PC-9 (cell line): ENCODE results near the gene TMEM225B. TPM values are rescaled to one million over a fixed set of nuclear protein-coding genes. Genes with fewer than 3 reads are reported as not detected.
"Not testable (repeated sequence)": the region's sequence is repeated elsewhere in the genome, so short reads cannot be mapped to it uniquely, and the experiment has no call there.

ENCODE experiments used
- BruUV-seq: library from RNA; stranded (reverse); fragments of 400-500 nt; replicated peaks from 2 replicates; lab custom pipeline; 2021; lab: Mats Ljungman, UMichigan
- CTCF ChIA-PET: fragments of 300-600 bp; sonication (Branson Sonifier 250); formaldehyde crosslinking; loops from one replicate; lab custom pipeline; 2022; ENCODE audit warnings: antibody characterized with exemption; lab: Charles Lee
- POLR2A ChIA-PET: fragments of 300-600 bp; sonication (Branson Sonifier 250); formaldehyde crosslinking; loops from one replicate; lab custom pipeline; 2022; ENCODE audit warnings: antibody characterized with exemption; ENCODE audit not compliant: unreplicated experiment; lab: Charles Lee
- DNase-seq, 2 experiments: peaks; one replicate each; pipeline versions ENCODE4 v3.0.0 to v3.0.0-alpha.2; 2015 to 2022; ENCODE audit warnings: mixed read lengths in 1 of 2
- H2AFZ ChIP-seq: fragments of 200-600 bp; sonication (generic); 2 replicates; pipeline ENCODE4 v1.8.1; 2017; ENCODE audit warnings: antibody characterized with exemption
- H3F3A ChIP-seq: fragments of 200-600 bp; sonication (generic); 2 replicates; pipeline ENCODE4 v1.8.1; 2017; ENCODE audit warnings: antibody characterized with exemption, mild to moderate bottlenecking, low read depth; ENCODE audit not compliant: insufficient read depth
- H3K27ac ChIP-seq: fragments of 200-600 bp; sonication (generic); 2 replicates; pipeline ENCODE4 v1.6.1; 2016; ENCODE audit warnings: mixed run types
- H3K27me3 ChIP-seq: fragments of 200-600 bp; sonication (generic); 2 replicates; pipeline ENCODE4 v1.6.1; 2016; ENCODE audit warnings: low read depth, mixed run types; ENCODE audit not compliant: insufficient read depth
- H3K36me3 ChIP-seq: fragments of 200-600 bp; sonication (generic); 2 replicates; pipeline ENCODE4 v1.6.1; 2016; ENCODE audit warnings: low read depth, mixed run types
- H3K4me1 ChIP-seq: fragments of 200-600 bp; sonication (generic); replicated peaks from 2 replicates; pipeline ENCODE4 v1.6.1; 2016; ENCODE audit warnings: mixed run types; ENCODE audit not compliant: insufficient read depth
- H3K4me2 ChIP-seq: fragments of 200-600 bp; sonication (generic); 2 replicates; pipeline ENCODE4 v1.6.1; 2017; ENCODE audit warnings: mixed run types
- H3K4me3 ChIP-seq: fragments of 200-600 bp; sonication (generic); 2 replicates; pipeline ENCODE4 v1.6.1; 2016; ENCODE audit warnings: mixed run types
- H3K79me2 ChIP-seq: fragments of 200-600 bp; sonication (generic); 2 replicates; pipeline ENCODE4 v1.6.1; 2017; ENCODE audit warnings: low read depth, mixed run types
- H3K9me2 ChIP-seq: fragments of 200-600 bp; sonication (generic); 2 replicates; pipeline ENCODE4 v1.8.1; 2017; ENCODE audit warnings: mild to moderate bottlenecking; ENCODE audit not compliant: insufficient read depth
- H3K9me3 ChIP-seq: fragments of 200-600 bp; sonication (generic); 2 replicates; pipeline ENCODE4 v1.8.1; 2016; ENCODE audit warnings: low read depth; ENCODE audit not compliant: insufficient read depth
- H4K20me1 ChIP-seq: fragments of 200-600 bp; sonication (generic); 2 replicates; pipeline ENCODE4 v1.8.1; 2017; ENCODE audit not compliant: insufficient read depth
- EZH2 ChIP-seq: fragments of 200-600 bp; sonication (generic); IDR thresholded peaks from 2 replicates; pipeline ENCODE4 v1.8.0; 2017; ENCODE audit warnings: antibody characterized with exemption, low read depth
- intact Hi-C: fragments of 100-400 bp; cut with micrococcal nuclease; formaldehyde crosslinking; loops from one replicate; pipeline ENCODE4 v1.10.0; 2022; ENCODE audit not compliant: unreplicated experiment
- total RNA-seq: library from RNA; stranded (reverse); gene quantifications from 2 replicates; pipeline ENCODE4 v1.2.3, GENCODE V29; 2021
- TF ChIP-seq, protein P1 (sequence below): fragments of 200-600 bp; sonication (generic); conservative IDR thresholded peaks from 2 replicates; pipeline ENCODE4 v1.6.1; 2017; ENCODE audit warnings: mixed run types, antibody characterized with exemption, mild to moderate bottlenecking, moderate library complexity

The TMEM225B gene
- total RNA-seq, 1 experiment from 2014 or later: 1.5 TPM

- peak overlapping the region; percentile 57 for H3K4me2 ChIP-seq
- no peaks in the 10 kb centered on the region for H3K9me2 ChIP-seq
- no peak overlapping the region for H3K4me3 ChIP-seq
- H3K9me3 ChIP-seq: no peaks in the 10 kb centered on the region
- H3F3A ChIP-seq: peaks cover 30% of the 10 kb centered on the region
- peaks cover 18% of the 10 kb centered on the region for H3K79me2 ChIP-seq
- intact Hi-C loops: loop anchor here (2.0 kb wide), 3 partner anchors 55 to 277 kb away; partner anchors contain the start of genes ZKSCAN5 and ZSCAN25
- H3K27ac ChIP-seq: peak overlapping the region; percentile 60
- H3K36me3 ChIP-seq: peaks cover 18% of the 10 kb centered on the region; the same call in 1 of the 2 replicates
- CTCF ChIA-PET: no interaction called here
- peaks cover 30% of the 10 kb centered on the region for H3K4me1 ChIP-seq
- no peaks in the 10 kb centered on the region for H3K27me3 ChIP-seq
- H4K20me1 ChIP-seq: no peaks in the 10 kb centered on the region
- POLR2A ChIA-PET: no interaction called here
- BruUV-seq: TSS peak; percentile 20
- no peak for TF ChIP-seq EZH2
- TF ChIP-seq, protein P1, sequence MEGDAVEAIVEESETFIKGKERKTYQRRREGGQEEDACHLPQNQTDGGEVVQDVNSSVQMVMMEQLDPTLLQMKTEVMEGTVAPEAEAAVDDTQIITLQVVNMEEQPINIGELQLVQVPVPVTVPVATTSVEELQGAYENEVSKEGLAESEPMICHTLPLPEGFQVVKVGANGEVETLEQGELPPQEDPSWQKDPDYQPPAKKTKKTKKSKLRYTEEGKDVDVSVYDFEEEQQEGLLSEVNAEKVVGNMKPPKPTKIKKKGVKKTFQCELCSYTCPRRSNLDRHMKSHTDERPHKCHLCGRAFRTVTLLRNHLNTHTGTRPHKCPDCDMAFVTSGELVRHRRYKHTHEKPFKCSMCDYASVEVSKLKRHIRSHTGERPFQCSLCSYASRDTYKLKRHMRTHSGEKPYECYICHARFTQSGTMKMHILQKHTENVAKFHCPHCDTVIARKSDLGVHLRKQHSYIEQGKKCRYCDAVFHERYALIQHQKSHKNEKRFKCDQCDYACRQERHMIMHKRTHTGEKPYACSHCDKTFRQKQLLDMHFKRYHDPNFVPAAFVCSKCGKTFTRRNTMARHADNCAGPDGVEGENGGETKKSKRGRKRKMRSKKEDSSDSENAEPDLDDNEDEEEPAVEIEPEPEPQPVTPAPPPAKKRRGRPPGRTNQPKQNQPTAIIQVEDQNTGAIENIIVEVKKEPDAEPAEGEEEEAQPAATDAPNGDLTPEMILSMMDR: no peak
- DNase-seq: no peak
- H2AFZ ChIP-seq: no peak overlapping the region
Observed at GRCh38 chr7:99562114-99562784, 35.8 kb upstream of the TMEM225B start.

DNA sequence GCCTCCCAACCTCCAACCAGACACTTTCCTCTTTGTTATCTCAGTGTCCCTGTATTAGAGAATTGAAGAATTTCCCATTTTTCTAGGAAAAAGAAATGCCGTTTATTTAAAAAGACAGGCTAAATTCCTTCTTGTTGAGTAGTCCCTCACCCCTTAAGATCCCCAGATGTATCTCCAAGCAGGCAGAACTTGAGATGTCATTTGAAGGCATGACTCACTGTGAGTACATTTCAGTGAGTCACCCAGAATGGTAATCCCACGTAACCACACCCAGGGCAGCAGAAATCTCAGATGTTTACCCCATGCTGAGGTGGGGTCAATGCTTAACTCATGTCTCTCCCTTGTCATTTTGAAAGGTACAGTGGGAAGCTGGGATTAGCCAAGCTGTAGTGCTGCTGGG, 35.2 kb upstream of the TMEM225B start:
- peaks cover 30% of the 10 kb centered on the region for H3K4me1 ChIP-seq
- peak overlapping the region; percentile 60 for H3K27ac ChIP-seq
- H3K27me3 ChIP-seq: no peaks in the 10 kb centered on the region
- H3K36me3 ChIP-seq: peaks cover 18% of the 10 kb centered on the region; the same call in 1 of the 2 replicates
- H3K4me2 ChIP-seq: peak overlapping the region; percentile 57
- peaks cover 25% of the 10 kb centered on the region for H3F3A ChIP-seq
- no peaks in the 10 kb centered on the region for H3K9me2 ChIP-seq
- ChIA-PET POLR2A (no interaction called here), CTCF (no interaction called here)
- no TSS peak for BruUV-seq
- no peaks in the 10 kb centered on the region for H4K20me1 ChIP-seq
- H3K9me3 ChIP-seq: no peaks in the 10 kb centered on the region
- intact Hi-C loops: loop anchor here (2.0 kb wide), 3 partner anchors 54 to 276 kb away; partner anchors contain the start of genes ZKSCAN5 and ZSCAN25
- TF ChIP-seq, protein P1: no peak
- TF ChIP-seq EZH2: no peak
- no peak overlapping the region for H3K4me3 ChIP-seq
- H3K79me2 ChIP-seq: peaks cover 18% of the 10 kb centered on the region
- H2AFZ ChIP-seq: no peak overlapping the region
- peak; percentile 80 to 95 for DNase-seq

DNA sequence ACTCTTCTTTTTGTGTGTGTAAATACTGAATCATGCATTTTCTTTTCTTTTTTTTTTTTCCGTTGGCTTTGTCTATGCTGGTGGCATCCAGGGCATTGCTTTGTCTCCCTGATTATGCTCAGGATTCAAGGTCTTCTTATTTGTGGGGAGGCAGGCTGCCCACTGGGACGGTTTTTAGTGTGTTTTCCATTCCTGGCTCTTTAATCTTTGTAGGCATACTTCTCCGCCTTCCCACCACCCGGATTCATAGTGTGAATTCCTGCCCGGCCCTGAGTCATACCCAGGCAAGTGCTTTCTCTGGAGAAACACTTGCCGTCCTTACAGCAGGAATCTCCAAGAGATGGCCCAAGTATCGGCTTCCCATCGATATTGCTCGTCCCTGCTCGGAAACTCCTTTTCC, 34.4 kb upstream of the TMEM225B start:
- intact Hi-C loops: loop anchor here (2.0 kb wide), 3 partner anchors 53 to 275 kb away; partner anchors contain the start of genes ZKSCAN5 and ZSCAN25
- Histone ChIP-seq H3K4me1 (peaks cover 30% of the 10 kb centered on the region), H3K4me2 (no peak overlapping the region), H3K4me3 (no peak overlapping the region), H2AFZ (no peak overlapping the region), H3K27me3 (no peaks in the 10 kb centered on the region), H3K27ac (peak overlapping the region; percentile 42; the same call in 1 of the 2 replicates), H4K20me1 (no peaks in the 10 kb centered on the region), H3K79me2 (peaks cover 18% of the 10 kb centered on the region), H3K9me3 (no peaks in the 10 kb centered on the region), H3K9me2 (no peaks in the 10 kb centered on the region), H3F3A (peaks cover 21% of the 10 kb centered on the region), H3K36me3 (peaks cover 18% of the 10 kb centered on the region; the same call in 1 of the 2 replicates)
- DNase-seq: peak in 1 of 2 experiments; percentile 56
- no TSS peak for BruUV-seq
- CTCF ChIA-PET: no interaction called here
- POLR2A ChIA-PET: no interaction called here
- no peak for TF ChIP-seq EZH2
- TF ChIP-seq, protein P1: no peak

GRCh38 chr7:99568770-99569169, 29.3 kb upstream of the TMEM225B start:
- H2AFZ ChIP-seq: not testable (repeated sequence)

More at GRCh38 chr7:99568770-99569169, 29.3 kb upstream of the TMEM225B start:
- H3K4me3 ChIP-seq, H3K27me3 ChIP-seq, DNase-seq, H3K79me2 ChIP-seq, H3K9me3 ChIP-seq, H3F3A ChIP-seq, H4K20me1 ChIP-seq, BruUV-seq, POLR2A ChIA-PET, H3K27ac ChIP-seq, H3K9me2 ChIP-seq, H3K36me3 ChIP-seq, H3K4me2 ChIP-seq, CTCF ChIA-PET, intact Hi-C loops, H3K4me1 ChIP-seq: not testable (repeated sequence)
